Esophagus squamous epithelium (tissue), 4 donors: Measurements from ENCODE around the gene FBXO30.

Experiments used
- POLR2A ChIP-seq, 4 donors: fragments of 450-650 bp; IDR thresholded peaks; one replicate each; pipeline ENCODE4 v1.6.1; 2017; ENCODE audit warnings: antibody characterized with exemption in 4 of 4, mild to moderate bottlenecking in 4 of 4, moderate library complexity in 3 of 4
- TF ChIP-seq, protein P1 (sequence below), 6 experiments: fragments of 450-650 bp in 4 of 6; fragments of 200-600 bp in 2 of 6; sonication (generic) in 2 of 6; IDR thresholded peaks; one replicate each; pipeline ENCODE4 v1.5.1; 2016 to 2019; ENCODE audit warnings: antibody characterized with exemption in 6 of 6, mild to moderate bottlenecking in 4 of 6, moderate library complexity in 4 of 6

DNA sequence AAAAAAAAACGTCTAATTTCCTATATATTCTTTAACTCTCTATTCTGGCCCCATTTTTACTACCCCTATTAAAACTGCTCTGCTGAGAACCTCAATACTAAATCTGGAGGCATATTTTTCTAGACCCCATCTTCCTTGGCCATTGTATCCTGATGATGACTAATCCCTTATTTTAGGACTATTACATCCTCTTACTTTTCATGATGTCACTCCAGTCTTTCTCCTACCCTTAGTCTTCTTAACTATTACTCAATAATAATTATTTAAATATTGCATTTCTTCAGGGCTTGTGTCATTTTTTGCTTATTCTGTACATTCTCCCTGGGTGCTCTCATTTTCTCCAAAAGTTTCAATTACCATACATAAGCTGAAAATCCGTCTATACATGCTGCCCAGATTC lies 6.4 kb downstream of the FBXO30 start:
- TF ChIP-seq, protein P1, sequence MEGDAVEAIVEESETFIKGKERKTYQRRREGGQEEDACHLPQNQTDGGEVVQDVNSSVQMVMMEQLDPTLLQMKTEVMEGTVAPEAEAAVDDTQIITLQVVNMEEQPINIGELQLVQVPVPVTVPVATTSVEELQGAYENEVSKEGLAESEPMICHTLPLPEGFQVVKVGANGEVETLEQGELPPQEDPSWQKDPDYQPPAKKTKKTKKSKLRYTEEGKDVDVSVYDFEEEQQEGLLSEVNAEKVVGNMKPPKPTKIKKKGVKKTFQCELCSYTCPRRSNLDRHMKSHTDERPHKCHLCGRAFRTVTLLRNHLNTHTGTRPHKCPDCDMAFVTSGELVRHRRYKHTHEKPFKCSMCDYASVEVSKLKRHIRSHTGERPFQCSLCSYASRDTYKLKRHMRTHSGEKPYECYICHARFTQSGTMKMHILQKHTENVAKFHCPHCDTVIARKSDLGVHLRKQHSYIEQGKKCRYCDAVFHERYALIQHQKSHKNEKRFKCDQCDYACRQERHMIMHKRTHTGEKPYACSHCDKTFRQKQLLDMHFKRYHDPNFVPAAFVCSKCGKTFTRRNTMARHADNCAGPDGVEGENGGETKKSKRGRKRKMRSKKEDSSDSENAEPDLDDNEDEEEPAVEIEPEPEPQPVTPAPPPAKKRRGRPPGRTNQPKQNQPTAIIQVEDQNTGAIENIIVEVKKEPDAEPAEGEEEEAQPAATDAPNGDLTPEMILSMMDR (IDR thresholded peaks at IDR 0.05), result no peak
- no peak for TF ChIP-seq POLR2A (IDR thresholded peaks at IDR 0.05)
